Lung (tissue), 12 donors: ENCODE data around the gene GRB14. TPM values are rescaled to one million over a fixed set of nuclear protein-coding genes. Genes with fewer than 3 reads are reported as not detected.

Source experiments
- ATAC-seq: fragments of 200-7000 bp; cut with Tn5 transposase; one replicate; pipeline ENCODE4 v1.9.1; 2020; ENCODE audit warnings: moderate number of reproducible peaks; ENCODE audit not compliant: insufficient read depth, low FRiP score
- DNase-seq, 3 donors: peaks; one replicate each; pipeline ENCODE4 v3.0.0-alpha.2; 2013 to 2017
- H3K27ac ChIP-seq, 2 donors: one replicate each; pipeline ENCODE4 v1.5.1; 2013; ENCODE audit warnings: mild to moderate bottlenecking in 2 of 2, moderate library complexity in 2 of 2, control low read depth in 1 of 2, inconsistent platforms in 1 of 2, low read depth in 1 of 2, low read length in 1 of 2
- H3K27me3 ChIP-seq, 3 donors: one replicate each; pipeline ENCODE4 v1.5.1; 2013; ENCODE audit warnings: low read length in 2 of 3; ENCODE audit not compliant: control insufficient read depth in 3 of 3, insufficient read depth in 3 of 3
- H3K36me3 ChIP-seq, 4 donors: one replicate each; pipeline ENCODE4 v1.5.1; 2013; ENCODE audit warnings: low read length in 4 of 4, mild to moderate bottlenecking in 1 of 4, moderate library complexity in 1 of 4; ENCODE audit not compliant: control insufficient read depth in 4 of 4, insufficient read depth in 4 of 4
- H3K4me1 ChIP-seq, 5 donors: one replicate each; pipeline ENCODE4 v1.5.1; 2013; ENCODE audit warnings: low read length in 5 of 5, mild to moderate bottlenecking in 2 of 5, moderate library complexity in 1 of 5; ENCODE audit not compliant: control insufficient read depth in 5 of 5, insufficient read depth in 5 of 5
- H3K4me3 ChIP-seq: one replicate; pipeline ENCODE4 v1.5.1; 2013; ENCODE audit warnings: mild to moderate bottlenecking, control low read depth, moderate library complexity
- H3K9ac ChIP-seq, 2 donors: one replicate each; pipeline ENCODE4 v1.5.1; 2013; ENCODE audit warnings: low read length in 2 of 2, control low read depth in 1 of 2; ENCODE audit not compliant: insufficient read depth in 1 of 2
- H3K9me3 ChIP-seq, 4 donors: one replicate each; pipeline ENCODE4 v1.5.1; 2013; ENCODE audit warnings: low read length in 3 of 4, mild to moderate bottlenecking in 1 of 4, moderate library complexity in 1 of 4; ENCODE audit not compliant: control insufficient read depth in 4 of 4, insufficient read depth in 3 of 4
- WGBS, 2 donors: extraction: QIAGEN DNeasy Blood & Tissue Kit; methylation state at CpG; one replicate each; pipeline ENCODE4 v1.1.7; 2013; 5-methylcytosine and 5-hydroxymethylcytosine counted together
- polyA plus RNA-seq, 2 donors: library from polyadenylated mRNA; stranded (reverse); fragments of 200-250 nt; gene quantifications; one replicate each; pipeline ENCODE4 v1.2.1, GENCODE V29; 2013
- total RNA-seq, 2 donors: library from RNA; depleted of rRNA in 1 of 2; stranded (reverse); fragments of >200 nt in 1 of 2; gene quantifications; one replicate each; pipeline ENCODE4 v1.2.1, GENCODE V29; 2014 to 2021
- TF ChIP-seq, protein P1 (sequence below): IDR thresholded peaks from 2 replicates; pipeline ENCODE4 v1.5.1; 2012; ENCODE audit warnings: mild to moderate bottlenecking; ENCODE audit errors: control extremely low read depth, extremely low read depth
- donor health status: control.
- donor health status: control.
- donor health status: Bipolar disorder and iron deficiency.
- donor health status: healthy.
- donor health status: DM: yes; HTN: yes; CAD: no.

The GRB14 gene
- total and polyA plus RNA-seq, 4 donors, result 1.1 to 20.2 (median 5.2) TPM

DNA sequence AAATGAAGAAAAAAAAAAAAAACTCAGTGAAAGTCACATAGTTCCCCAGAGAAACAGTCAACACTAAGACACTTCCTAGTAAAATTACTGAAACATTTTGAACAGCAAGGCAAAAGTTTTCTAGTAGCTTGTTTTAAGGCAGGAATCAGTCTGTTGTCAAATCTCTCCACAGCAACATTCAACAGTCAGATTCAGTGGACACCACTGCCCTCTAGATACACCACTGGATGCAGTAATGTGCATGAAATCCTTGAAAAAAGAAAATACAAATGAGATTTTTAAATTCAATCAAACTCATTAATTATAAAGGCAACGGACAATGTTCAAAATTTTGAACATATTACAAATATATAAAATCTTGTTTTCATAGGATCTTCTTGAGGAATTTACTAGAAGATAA lies 46.4 kb downstream of the GRB14 start:
- Histone ChIP-seq H3K4me1 (no peaks in the 10 kb centered on the region), H3K36me3 (no peaks in the 10 kb centered on the region), H3K27ac (no peak overlapping the region), H3K9ac (no peak overlapping the region), H3K27me3 (no peaks in the 10 kb centered on the region), H3K4me3 (no peak overlapping the region), H3K9me3 (no peaks in the 10 kb centered on the region)
- WGBS, 2 donors, result 87 to 89% methylated on average over 1 of the region's 1 CpG
- ATAC-seq (no peak), DNase-seq (no peak)
- TF ChIP-seq, protein P1, sequence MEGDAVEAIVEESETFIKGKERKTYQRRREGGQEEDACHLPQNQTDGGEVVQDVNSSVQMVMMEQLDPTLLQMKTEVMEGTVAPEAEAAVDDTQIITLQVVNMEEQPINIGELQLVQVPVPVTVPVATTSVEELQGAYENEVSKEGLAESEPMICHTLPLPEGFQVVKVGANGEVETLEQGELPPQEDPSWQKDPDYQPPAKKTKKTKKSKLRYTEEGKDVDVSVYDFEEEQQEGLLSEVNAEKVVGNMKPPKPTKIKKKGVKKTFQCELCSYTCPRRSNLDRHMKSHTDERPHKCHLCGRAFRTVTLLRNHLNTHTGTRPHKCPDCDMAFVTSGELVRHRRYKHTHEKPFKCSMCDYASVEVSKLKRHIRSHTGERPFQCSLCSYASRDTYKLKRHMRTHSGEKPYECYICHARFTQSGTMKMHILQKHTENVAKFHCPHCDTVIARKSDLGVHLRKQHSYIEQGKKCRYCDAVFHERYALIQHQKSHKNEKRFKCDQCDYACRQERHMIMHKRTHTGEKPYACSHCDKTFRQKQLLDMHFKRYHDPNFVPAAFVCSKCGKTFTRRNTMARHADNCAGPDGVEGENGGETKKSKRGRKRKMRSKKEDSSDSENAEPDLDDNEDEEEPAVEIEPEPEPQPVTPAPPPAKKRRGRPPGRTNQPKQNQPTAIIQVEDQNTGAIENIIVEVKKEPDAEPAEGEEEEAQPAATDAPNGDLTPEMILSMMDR, result no peak

DNA sequence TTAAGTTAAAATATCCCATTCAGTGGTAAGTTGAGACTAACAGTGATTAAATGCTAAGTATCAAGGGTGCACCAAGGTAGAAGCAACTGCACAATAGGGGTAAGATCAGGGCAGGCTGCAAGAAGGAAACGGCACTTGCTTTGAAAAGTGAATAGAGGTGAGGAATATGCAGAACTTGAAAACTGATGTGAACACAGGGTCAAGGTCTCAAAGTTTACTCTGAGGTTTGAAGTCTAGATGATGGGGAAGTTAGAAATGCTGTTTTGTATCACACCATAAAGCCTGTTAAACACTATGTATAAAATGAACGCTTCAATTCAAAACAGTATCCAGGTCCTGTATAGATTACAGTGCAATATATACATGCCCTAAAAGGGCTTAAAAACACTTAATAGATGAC lies 50.8 kb downstream of the GRB14 start:
- Histone ChIP-seq H3K4me3 (no peak overlapping the region), H3K9me3 (no peaks in the 10 kb centered on the region), H3K4me1 (peaks cover 0 to under 1% (median 0%) of the 10 kb centered on the region in 5 donors), H3K9ac (no peak overlapping the region), H3K27me3 (no peaks in the 10 kb centered on the region), H3K27ac (no peak overlapping the region), H3K36me3 (no peaks in the 10 kb centered on the region)
- ATAC-seq (no peak), DNase-seq (no peak)
- WGBS, 2 donors, result 83 to 90% methylated on average over 2 of the region's 2 CpGs
- TF ChIP-seq, protein P1, result no peak

DNA sequence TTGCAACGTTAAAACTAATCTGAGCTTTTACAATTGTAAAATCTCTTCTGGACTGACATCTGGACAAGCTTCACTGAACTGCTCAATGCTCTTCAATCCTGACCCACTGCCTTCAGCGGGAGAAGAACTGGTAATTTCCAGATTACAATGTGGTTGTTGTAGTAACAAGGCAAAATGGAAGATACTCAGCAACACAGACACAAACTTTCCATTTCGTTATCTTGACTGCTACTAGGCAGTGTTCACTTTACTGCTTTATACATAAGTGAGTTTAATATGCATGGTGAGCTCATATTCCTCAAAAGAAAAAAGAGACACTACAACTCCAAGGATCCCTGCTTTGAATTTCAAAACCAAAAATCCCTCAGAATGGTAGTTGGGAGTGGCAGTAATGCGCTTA lies 51.9 kb downstream of the GRB14 start:
- H3K27ac ChIP-seq, result no peak overlapping the region
- ATAC-seq (no peak), DNase-seq (no peak)
- no peaks in the 10 kb centered on the region for H3K36me3 ChIP-seq
- peaks cover 0 to 5% (median 0%) of the 10 kb centered on the region in 5 donors for H3K4me1 ChIP-seq
- no peaks in the 10 kb centered on the region for H3K27me3 ChIP-seq
- H3K4me3 ChIP-seq, result no peak overlapping the region
- TF ChIP-seq, protein P1, result no peak
- H3K9me3 ChIP-seq, result no peaks in the 10 kb centered on the region
- H3K9ac ChIP-seq, result no peak overlapping the region
- 87 to 88% methylated on average over 4 of the region's 4 CpGs for WGBS, 2 donors

DNA sequence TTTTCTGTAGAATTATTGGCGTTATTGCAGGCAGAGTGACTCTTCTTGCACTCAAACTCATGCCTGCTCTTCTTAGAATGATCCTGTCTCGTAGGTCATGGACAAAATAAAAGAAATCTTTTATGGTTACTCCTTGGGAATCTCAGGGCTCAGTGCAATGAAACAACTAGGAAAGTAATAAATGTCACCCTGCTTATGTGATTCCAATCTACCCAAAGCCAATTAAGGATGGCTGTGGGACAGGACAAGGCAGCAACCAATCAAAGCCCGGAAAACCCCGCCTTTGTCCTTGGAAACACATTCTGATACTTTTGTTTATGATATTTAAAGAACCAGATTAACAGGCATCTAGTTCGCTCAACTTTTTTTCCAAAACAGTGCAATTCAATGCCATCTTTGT lies 53.0 kb downstream of the GRB14 start:
- H3K4me3 ChIP-seq, result no peak overlapping the region
- H3K4me1 ChIP-seq, result peaks cover 0 to 5% (median 0%) of the 10 kb centered on the region in 5 donors
- ATAC-seq (no peak), DNase-seq (no peak)
- no peaks in the 10 kb centered on the region for H3K27me3 ChIP-seq
- H3K36me3 ChIP-seq, result no peaks in the 10 kb centered on the region
- H3K9ac ChIP-seq, result no peak overlapping the region
- no peaks in the 10 kb centered on the region for H3K9me3 ChIP-seq
- 78 to 88% methylated on average over 5 of the region's 5 CpGs for WGBS, 2 donors
- no peak overlapping the region for H3K27ac ChIP-seq
- TF ChIP-seq, protein P1, result no peak
